GM20431 (cell line): ENCODE measurements around the gene ALDH3B2.
"Not testable (repeated sequence)": the region's sequence is repeated elsewhere in the genome, so short reads cannot be mapped to it uniquely, and the experiment has no call there.

Experiments used
- in situ Hi-C: fragments of 300-500 bp; cut with MseI, MboI; formaldehyde crosslinking; loops from one replicate; pipeline ENCODE4 v1.15.0; 2020; ENCODE audit warnings: low sequenced_read_pairs; ENCODE audit not compliant: unreplicated experiment

Gene ALDH3B2

DNA sequence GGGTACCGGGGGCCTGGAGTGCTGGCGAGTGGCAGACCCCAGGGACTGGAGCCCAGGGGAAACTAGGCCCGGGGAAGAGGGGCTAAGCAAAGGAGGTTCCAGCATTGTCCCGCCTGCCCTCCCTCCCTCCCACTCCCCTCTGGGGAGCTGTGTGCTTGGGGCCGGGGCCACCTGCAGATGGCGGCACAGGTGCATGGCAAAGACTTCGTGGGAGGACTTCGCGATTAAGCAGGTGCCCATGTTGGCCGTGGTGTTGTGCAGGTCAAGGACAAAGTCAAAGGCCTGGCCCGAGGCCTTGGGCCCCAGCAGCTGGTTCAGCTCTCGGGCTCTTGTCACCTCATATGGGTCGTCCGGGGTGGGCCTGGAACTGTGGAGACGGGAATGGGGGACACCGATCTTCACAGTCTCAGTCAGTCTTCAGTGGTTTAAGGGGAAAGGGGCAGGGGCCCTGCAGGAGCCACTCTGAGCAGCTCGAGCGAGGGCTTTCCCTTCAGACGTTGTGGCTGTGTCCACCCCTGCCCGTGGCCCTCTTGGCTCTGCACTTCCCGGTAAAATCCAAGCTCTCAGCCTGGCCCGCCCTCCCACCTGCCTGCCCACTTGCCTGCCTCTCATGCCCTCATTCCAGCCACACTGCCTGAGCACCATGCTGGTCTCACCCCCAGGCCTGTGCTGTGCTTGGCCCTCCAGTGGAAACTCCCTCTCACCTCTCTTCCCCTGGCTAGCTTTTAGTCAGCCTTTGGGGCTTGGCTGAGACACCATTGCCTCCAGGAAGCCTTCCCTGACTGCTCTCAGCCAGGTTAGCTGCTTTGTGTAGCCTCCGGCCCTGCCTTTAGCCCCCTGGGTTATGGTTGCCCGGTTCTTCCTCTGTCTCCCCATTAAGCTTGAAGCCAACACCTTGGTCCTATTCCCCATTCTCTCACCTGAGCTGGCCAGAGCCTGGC lies 28.6 kb downstream of the ALDH3B2 start:
- in situ Hi-C loops: no loop called here

DNA sequence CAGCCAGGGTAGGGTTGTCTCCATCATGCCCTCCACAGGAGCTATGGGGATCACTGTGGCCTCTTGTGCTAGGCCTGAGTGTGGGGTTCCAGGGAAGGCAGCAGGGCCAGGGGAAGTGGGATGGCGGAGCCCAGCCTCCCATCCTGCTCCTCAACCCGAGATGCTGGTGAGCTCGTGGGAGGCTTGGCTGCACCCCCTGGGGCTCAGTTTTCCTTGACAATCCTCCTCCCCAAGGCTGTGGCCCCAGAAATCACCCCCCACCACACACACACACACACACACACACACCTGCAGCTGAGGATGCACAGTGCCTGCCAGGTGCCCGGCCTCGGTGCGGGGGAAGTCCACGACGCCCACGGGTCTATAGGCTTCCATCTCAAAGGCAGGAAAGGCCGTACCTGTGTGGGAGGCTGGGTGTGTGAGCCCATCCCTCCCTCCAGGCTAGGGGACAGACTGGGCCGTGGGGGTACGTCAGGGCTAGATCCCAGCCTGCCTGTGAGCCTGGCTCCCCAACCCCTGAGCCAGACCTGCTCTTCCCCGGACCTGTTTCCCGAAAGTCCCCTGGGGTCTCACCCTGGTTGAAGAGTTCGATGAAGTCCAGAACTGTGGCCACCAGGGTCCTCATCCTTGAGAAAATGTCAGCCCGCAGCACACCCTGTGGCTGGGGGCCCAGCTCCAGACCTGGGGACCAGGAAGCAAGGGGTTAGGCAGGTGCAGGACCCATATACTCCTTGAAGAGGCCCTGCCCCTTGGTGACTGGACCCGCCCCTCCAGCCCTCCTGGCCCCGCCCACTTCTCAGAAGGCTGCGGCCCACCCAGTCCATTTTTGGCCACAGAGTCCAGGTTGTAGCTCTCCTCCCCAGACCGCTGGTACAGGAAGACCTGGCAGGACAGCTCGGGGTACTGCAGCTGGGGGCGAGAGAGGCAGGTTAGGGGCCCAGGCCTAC lies 29.7 kb downstream of the ALDH3B2 start:
- in situ Hi-C loops: no loop called here

DNA sequence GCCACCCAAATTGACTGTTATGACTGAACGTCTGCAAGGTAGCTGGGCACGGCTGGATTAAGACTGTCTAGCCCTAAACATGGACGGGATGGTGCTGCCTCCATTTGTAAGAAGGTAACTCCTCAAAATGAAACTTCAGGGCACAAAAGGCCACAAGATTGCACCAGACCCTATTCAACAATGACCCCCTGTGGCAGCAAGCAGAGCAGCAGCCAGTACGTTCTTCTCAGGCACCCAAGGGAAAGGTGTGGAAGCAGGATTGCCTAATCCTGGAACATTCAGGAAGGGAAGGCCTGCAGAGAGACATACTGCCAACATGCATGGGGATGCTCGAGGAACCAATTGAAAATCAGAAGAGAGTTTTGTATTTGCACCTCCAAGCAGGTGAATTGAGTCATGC lies 30.4 kb downstream of the ALDH3B2 start:
- in situ Hi-C loops: no loop called here

DNA sequence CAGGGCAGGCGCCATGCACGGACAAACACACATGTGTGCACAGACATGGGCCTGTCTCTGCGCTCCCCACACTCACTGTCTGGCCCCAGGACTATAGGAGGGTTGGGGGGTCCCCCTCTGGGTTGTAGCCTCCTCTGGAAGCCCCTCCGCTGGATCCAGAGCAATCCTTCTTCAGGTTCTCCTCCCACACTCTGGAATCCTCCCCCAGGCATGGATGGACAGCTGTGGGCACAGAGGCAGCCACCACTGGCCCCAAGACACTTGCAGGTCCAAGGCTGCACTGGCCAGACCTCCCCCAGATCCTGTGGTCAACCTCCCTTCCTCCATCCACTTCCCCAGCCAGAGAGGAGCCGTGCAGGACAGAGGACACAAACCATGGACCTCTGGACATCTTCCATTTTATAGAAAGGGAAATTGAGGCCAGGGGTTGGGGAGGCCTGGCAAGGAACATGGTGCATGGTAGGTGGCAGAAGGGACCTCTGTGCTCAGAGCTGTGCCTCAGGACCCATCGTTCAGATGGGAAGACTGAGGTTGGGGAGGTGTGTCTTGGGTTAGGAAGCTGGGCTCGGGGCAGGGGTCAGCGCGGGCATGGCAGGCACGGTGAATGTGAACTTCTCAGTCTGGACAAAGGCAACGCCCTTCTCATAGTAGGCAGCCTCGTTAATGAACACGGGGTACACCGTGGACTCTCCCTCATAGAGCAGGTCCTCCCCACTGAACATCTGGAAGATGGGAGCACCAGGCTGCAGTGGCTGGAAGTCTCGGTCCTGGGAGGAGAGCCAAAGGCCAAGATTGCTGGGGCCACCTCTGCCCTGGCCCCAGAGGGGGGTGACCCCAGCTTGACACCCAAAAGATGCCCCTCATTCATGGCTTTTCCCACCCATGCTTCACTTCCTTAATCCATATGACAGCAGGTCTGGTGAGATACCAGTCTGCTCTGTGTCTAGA lies 32.0 kb downstream of the ALDH3B2 start:
- in situ Hi-C loops: no loop called here

GRCh38 chr11:67641338-67642172 lies 32.9 kb downstream of the ALDH3B2 start:
- in situ Hi-C loops: no loop called here

- in situ Hi-C loops: no loop called here
Measured at GRCh38 chr11:67640758-67641337, 33.6 kb downstream of the ALDH3B2 start.

- in situ Hi-C loops: no loop called here
Measured at GRCh38 chr11:67640021-67640757, 34.2 kb downstream of the ALDH3B2 start.

- in situ Hi-C loops: no loop called here
Measured at GRCh38 chr11:67639438-67639859, 35.0 kb downstream of the ALDH3B2 start, which contains the start of gene TBX10. TSS of gene TBX10 (minus strand) at chr11:67639763. CDS start at chr11:67639472, 291 bp downstream.

- in situ Hi-C loops: no loop called here
Measured at GRCh38 chr11:67638535-67639437, 35.6 kb downstream of the ALDH3B2 start.

DNA sequence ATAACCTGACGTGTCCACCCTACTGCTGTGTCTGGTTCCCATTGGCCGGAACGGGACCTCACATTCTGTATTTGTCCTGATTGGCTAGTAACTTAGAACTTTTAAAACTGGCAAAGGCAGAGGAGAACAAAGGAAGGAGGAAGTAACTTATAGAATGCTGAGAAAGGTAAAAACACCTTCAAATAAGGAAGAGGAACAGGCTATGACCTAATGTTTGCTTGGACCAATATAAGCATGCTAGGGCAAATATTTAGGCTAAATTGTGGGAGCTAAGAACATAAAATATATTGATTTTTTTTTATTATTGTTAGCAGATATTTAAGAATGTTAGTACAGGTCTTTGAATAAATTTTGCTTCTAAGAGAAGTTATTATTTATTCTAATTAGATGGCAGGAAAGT lies 37.0 kb downstream of the ALDH3B2 start:
- in situ Hi-C loops: not testable (repeated sequence)

- in situ Hi-C loops: no loop called here
Measured at GRCh38 chr11:67636962-67637361, 37.5 kb downstream of the ALDH3B2 start.

GRCh38 chr11:67635231-67635521 lies 39.2 kb downstream of the ALDH3B2 start:
- in situ Hi-C loops: no loop called here

GRCh38 chr11:67634366-67635230 lies 39.8 kb downstream of the ALDH3B2 start:
- in situ Hi-C loops: no loop called here

DNA sequence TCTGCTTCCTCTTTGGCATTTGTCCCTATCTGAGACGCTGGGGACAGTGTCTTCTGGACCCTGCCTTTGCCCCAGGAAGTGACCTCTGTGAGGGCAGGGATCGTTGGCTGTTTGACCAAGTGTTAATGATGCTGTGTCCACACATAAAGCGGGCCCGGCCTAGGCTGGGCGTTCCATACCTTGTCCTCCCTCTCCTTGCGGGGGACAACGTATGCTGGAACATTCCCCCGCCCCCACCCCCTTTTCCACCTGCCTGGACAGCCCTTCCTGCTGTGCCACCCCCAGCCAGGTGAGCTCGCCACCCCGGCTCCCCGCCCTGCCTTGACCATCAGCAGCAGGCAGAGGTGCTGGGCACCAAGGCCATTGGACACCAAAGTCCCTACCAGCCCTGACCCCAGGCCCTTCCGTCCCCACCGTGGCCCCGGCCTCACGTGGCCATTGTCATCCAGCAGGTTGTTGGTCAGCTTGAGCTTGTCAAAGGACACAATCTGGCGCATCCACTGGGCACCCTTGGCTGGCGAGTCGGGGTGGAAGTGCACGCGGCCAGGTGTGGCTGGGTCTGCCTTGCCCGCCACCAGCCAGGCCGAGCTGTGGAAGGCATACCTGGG lies 40.6 kb downstream of the ALDH3B2 start:
- in situ Hi-C loops: no loop called here

DNA sequence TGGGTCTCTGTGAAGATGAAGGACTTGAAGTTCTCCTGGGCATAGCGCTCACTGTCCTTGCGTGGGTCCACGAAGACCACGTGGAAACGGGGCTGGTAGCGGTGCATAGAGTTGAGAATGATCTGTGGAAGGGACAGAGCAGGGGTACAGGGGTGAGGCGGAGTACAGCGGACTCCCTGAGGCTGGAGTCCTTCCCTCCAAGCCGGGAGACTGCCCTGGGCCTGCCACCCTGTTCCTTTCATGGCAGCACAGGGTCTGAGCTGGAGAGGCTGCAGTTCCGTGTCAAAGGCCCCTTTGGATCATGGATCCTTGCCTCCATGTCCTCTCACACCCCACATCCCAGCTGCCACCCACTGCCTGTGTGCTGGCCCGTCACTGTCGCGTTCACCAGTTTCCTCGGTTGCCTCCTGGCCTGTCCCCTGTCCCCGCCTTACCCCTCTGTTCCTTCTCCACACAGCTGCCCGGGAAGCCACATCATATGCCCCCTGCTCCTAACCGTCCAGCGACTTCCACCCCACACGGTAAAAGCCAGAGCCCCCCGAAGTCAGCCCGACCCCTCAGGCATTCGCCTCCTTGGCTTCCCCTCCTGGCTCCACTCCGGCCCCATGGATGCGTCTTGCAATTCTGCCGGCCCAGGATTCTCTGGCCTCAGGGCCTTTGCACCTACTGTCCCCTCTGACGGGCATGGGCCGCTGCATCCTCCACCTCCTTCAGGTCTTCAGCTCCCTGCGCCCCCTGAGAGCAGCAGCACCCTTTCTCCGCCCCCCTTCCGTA lies 41.3 kb downstream of the ALDH3B2 start:
- in situ Hi-C loops: no loop called here
